HEK293T (cell line): ENCODE measurements around the gene MICU2.

Experiments used
- CTCF ChIA-PET: fragments of 350-600 bp; formaldehyde crosslinking; extraction: SDS; loops from one replicate; lab custom pipeline; 2021; ENCODE audit warnings: antibody characterized with exemption, inconsistent platforms; lab: Yijun Ruan, JAX
- POLR2A ChIA-PET: fragments of 350-600 bp; formaldehyde crosslinking; extraction: SDS; loops from one replicate; lab custom pipeline; 2020; ENCODE audit warnings: antibody characterized with exemption, inconsistent platforms; lab: Yijun Ruan, JAX
- DNase-seq: peaks from one replicate; pipeline ENCODE4 v3.0.0; 2012; ENCODE audit warnings: mixed read lengths; ENCODE audit errors: extremely low spot score
- ARNT ChIP-seq: fragments of 450-650 bp; IDR thresholded peaks from 2 replicates; pipeline ENCODE4 v1.6.1; 2017; ENCODE audit warnings: mild to moderate bottlenecking
- ELF4 ChIP-seq: fragments of 450-650 bp; IDR thresholded peaks from 2 replicates; pipeline ENCODE4 v1.6.1; 2017; ENCODE audit warnings: antibody characterized with exemption
- HDGF ChIP-seq: fragments of 450-650 bp; IDR thresholded peaks from 2 replicates; pipeline ENCODE4 v1.6.1; 2017; ENCODE audit warnings: antibody characterized with exemption, borderline replicate concordance
- LEF1 ChIP-seq: fragments of 450-650 bp; IDR thresholded peaks from 2 replicates; pipeline ENCODE4 v1.6.1; 2017; ENCODE audit warnings: mild to moderate bottlenecking, borderline replicate concordance
- SP1 ChIP-seq: fragments of 450-650 bp; IDR thresholded peaks from 2 replicates; pipeline ENCODE4 v1.6.1; 2017
- TARDBP ChIP-seq: fragments of 450-650 bp; IDR thresholded peaks from 2 replicates; pipeline ENCODE4 v1.6.1; 2016
- ZNF384 ChIP-seq: fragments of 450-650 bp; IDR thresholded peaks from 2 replicates; pipeline ENCODE4 v1.6.1; 2016

MICU2 gene

GRCh38 chr13:21443171-21443570, 160.8 kb downstream of the MICU2 start:
- POLR2A ChIA-PET, result no interaction called here
- no peak for TF ChIP-seq HDGF
- no peak for TF ChIP-seq ZNF384
- no peak for TF ChIP-seq SP1
- TF ChIP-seq ARNT, result no peak
- TF ChIP-seq LEF1, result no peak
- TF ChIP-seq TARDBP, result no peak
- TF ChIP-seq ELF4, result no peak
- CTCF ChIA-PET, result no interaction called here
- no peak for DNase-seq
